PC-9 (cell line): Measurements from ENCODE around the gene CCDC33. TPM values are rescaled to one million over a fixed set of nuclear protein-coding genes. Genes with fewer than 3 reads are reported as not detected.

Source experiments
- BruUV-seq: library from RNA; stranded (reverse); fragments of 400-500 nt; replicated peaks from 2 replicates; lab custom pipeline; 2021; lab: Mats Ljungman, UMichigan
- CTCF ChIA-PET: fragments of 300-600 bp; sonication (Branson Sonifier 250); formaldehyde crosslinking; loops from one replicate; lab custom pipeline; 2022; ENCODE audit warnings: antibody characterized with exemption; lab: Charles Lee
- POLR2A ChIA-PET: fragments of 300-600 bp; sonication (Branson Sonifier 250); formaldehyde crosslinking; loops from one replicate; lab custom pipeline; 2022; ENCODE audit warnings: antibody characterized with exemption; ENCODE audit not compliant: unreplicated experiment; lab: Charles Lee
- DNase-seq, 2 experiments: peaks; one replicate each; pipeline versions ENCODE4 v3.0.0 to v3.0.0-alpha.2; 2015 to 2022; ENCODE audit warnings: mixed read lengths in 1 of 2
- H2AFZ ChIP-seq: fragments of 200-600 bp; sonication (generic); 2 replicates; pipeline ENCODE4 v1.8.1; 2017; ENCODE audit warnings: antibody characterized with exemption
- H3F3A ChIP-seq: fragments of 200-600 bp; sonication (generic); 2 replicates; pipeline ENCODE4 v1.8.1; 2017; ENCODE audit warnings: antibody characterized with exemption, mild to moderate bottlenecking, low read depth; ENCODE audit not compliant: insufficient read depth
- H3K27ac ChIP-seq: fragments of 200-600 bp; sonication (generic); 2 replicates; pipeline ENCODE4 v1.6.1; 2016; ENCODE audit warnings: mixed run types
- H3K27me3 ChIP-seq: fragments of 200-600 bp; sonication (generic); 2 replicates; pipeline ENCODE4 v1.6.1; 2016; ENCODE audit warnings: low read depth, mixed run types; ENCODE audit not compliant: insufficient read depth
- H3K36me3 ChIP-seq: fragments of 200-600 bp; sonication (generic); 2 replicates; pipeline ENCODE4 v1.6.1; 2016; ENCODE audit warnings: low read depth, mixed run types
- H3K4me1 ChIP-seq: fragments of 200-600 bp; sonication (generic); replicated peaks from 2 replicates; pipeline ENCODE4 v1.6.1; 2016; ENCODE audit warnings: mixed run types; ENCODE audit not compliant: insufficient read depth
- H3K4me2 ChIP-seq: fragments of 200-600 bp; sonication (generic); 2 replicates; pipeline ENCODE4 v1.6.1; 2017; ENCODE audit warnings: mixed run types
- H3K4me3 ChIP-seq: fragments of 200-600 bp; sonication (generic); 2 replicates; pipeline ENCODE4 v1.6.1; 2016; ENCODE audit warnings: mixed run types
- H3K79me2 ChIP-seq: fragments of 200-600 bp; sonication (generic); 2 replicates; pipeline ENCODE4 v1.6.1; 2017; ENCODE audit warnings: low read depth, mixed run types
- H3K9me2 ChIP-seq: fragments of 200-600 bp; sonication (generic); 2 replicates; pipeline ENCODE4 v1.8.1; 2017; ENCODE audit warnings: mild to moderate bottlenecking; ENCODE audit not compliant: insufficient read depth
- H3K9me3 ChIP-seq: fragments of 200-600 bp; sonication (generic); 2 replicates; pipeline ENCODE4 v1.8.1; 2016; ENCODE audit warnings: low read depth; ENCODE audit not compliant: insufficient read depth
- H4K20me1 ChIP-seq: fragments of 200-600 bp; sonication (generic); 2 replicates; pipeline ENCODE4 v1.8.1; 2017; ENCODE audit not compliant: insufficient read depth
- EZH2 ChIP-seq: fragments of 200-600 bp; sonication (generic); IDR thresholded peaks from 2 replicates; pipeline ENCODE4 v1.8.0; 2017; ENCODE audit warnings: antibody characterized with exemption, low read depth
- intact Hi-C: fragments of 100-400 bp; cut with micrococcal nuclease; formaldehyde crosslinking; loops from one replicate; pipeline ENCODE4 v1.10.0; 2022; ENCODE audit not compliant: unreplicated experiment
- total RNA-seq: library from RNA; stranded (reverse); gene quantifications from 2 replicates; pipeline ENCODE4 v1.2.3, GENCODE V29; 2021
- TF ChIP-seq, protein P1 (sequence below): fragments of 200-600 bp; sonication (generic); conservative IDR thresholded peaks from 2 replicates; pipeline ENCODE4 v1.6.1; 2017; ENCODE audit warnings: mixed run types, antibody characterized with exemption, mild to moderate bottlenecking, moderate library complexity

Gene CCDC33
- total RNA-seq, 1 experiment from 2014 or later, result 7.5 TPM

DNA sequence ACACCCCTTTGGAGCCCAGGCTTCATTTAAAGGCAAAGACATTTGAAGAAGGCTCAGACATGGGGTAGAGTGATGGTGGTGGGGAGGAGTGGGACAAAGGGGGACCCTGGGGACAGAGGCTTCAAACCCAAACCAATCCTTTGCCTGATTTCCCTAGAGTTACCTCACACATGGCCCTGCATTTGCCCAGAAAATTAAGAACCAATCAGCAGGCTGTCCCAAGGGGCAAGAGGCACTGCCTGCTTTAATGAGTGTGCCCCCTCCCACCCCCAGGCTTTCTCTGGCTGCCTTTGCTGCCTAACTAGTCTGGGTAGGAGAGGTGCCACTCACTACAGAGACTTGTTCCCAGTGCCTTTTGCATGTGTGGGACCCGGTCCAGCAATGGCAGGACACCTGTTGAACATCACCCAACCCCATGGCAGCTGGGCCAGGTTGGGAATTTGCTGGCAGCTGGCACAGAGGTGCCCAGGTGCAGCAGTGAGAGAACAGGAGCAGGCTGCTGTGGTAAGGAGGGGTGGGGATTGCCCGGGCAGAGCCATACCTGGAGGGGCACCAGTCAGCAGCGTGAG, 38.4 kb downstream of the CCDC33 start:
- intact Hi-C loops, result no loop called here
- POLR2A ChIA-PET, result no interaction called here
- H3K4me2 ChIP-seq, result no peak overlapping the region
- no TSS peak for BruUV-seq
- H3K9me3 ChIP-seq, result no peaks in the 10 kb centered on the region
- H3K27ac ChIP-seq, result no peak overlapping the region
- H3K4me3 ChIP-seq, result no peak overlapping the region
- CTCF ChIA-PET, result no interaction called here
- no peaks in the 10 kb centered on the region for H3K4me1 ChIP-seq
- H3K27me3 ChIP-seq, result peaks cover 21% of the 10 kb centered on the region
- no peak for DNase-seq
- TF ChIP-seq EZH2, result no peak
- TF ChIP-seq, protein P1, sequence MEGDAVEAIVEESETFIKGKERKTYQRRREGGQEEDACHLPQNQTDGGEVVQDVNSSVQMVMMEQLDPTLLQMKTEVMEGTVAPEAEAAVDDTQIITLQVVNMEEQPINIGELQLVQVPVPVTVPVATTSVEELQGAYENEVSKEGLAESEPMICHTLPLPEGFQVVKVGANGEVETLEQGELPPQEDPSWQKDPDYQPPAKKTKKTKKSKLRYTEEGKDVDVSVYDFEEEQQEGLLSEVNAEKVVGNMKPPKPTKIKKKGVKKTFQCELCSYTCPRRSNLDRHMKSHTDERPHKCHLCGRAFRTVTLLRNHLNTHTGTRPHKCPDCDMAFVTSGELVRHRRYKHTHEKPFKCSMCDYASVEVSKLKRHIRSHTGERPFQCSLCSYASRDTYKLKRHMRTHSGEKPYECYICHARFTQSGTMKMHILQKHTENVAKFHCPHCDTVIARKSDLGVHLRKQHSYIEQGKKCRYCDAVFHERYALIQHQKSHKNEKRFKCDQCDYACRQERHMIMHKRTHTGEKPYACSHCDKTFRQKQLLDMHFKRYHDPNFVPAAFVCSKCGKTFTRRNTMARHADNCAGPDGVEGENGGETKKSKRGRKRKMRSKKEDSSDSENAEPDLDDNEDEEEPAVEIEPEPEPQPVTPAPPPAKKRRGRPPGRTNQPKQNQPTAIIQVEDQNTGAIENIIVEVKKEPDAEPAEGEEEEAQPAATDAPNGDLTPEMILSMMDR, result no peak
- no peak overlapping the region for H2AFZ ChIP-seq
- no peaks in the 10 kb centered on the region for H3K9me2 ChIP-seq
- H4K20me1 ChIP-seq, result no peaks in the 10 kb centered on the region
- no peaks in the 10 kb centered on the region for H3F3A ChIP-seq
- no peaks in the 10 kb centered on the region for H3K79me2 ChIP-seq
- H3K36me3 ChIP-seq, result no peaks in the 10 kb centered on the region

DNA sequence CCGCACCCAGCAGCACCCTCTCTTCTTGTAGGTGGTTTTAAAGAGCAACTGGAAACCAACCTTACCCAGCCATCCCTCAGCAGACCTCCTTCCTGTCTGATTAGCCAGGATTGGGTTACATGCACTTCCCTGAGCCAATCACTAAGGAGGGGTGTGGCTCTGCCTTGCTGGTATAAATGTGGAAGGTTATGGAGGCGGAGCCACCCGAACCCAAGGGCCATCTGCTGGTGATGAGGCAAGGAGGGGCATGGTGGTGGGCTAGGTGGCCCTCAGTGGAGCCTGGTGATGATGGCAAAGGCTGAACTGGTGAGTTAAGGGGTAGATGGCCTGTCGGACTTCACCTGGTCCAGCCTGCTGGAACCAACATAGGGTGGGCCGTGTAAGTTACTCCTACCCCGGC, 39.8 kb downstream of the CCDC33 start:
- TF ChIP-seq EZH2, result no peak
- TF ChIP-seq, protein P1, result no peak
- BruUV-seq, result no TSS peak
- Histone ChIP-seq H3F3A (no peaks in the 10 kb centered on the region), H4K20me1 (no peaks in the 10 kb centered on the region), H3K27ac (no peak overlapping the region), H2AFZ (no peak overlapping the region), H3K36me3 (no peaks in the 10 kb centered on the region), H3K4me1 (no peaks in the 10 kb centered on the region), H3K9me3 (no peaks in the 10 kb centered on the region), H3K9me2 (no peaks in the 10 kb centered on the region), H3K4me2 (no peak overlapping the region), H3K4me3 (no peak overlapping the region), H3K27me3 (peaks cover 9% of the 10 kb centered on the region), H3K79me2 (no peaks in the 10 kb centered on the region)
- CTCF ChIA-PET, result no interaction called here
- intact Hi-C loops, result no loop called here
- DNase-seq, result no peak
- POLR2A ChIA-PET, result no interaction called here

DNA sequence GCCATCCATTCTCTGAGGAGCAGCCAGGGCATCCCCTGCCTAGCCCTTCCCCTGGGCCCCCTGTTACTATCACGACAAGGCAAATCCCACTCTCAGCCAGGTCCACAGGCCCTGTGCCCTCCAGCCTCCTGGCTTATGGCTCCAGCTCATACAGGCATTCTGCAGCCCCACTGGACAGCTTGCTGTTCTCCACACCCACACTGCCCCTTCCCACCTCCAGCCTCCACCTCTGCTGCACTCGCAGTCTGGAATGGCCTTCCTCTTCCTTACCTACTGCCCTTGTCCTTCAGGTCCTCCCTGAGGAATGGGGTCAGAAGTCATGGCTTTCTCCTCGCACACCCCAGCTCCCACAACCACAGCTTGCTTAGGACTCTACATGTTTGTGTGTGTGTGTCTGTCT, 40.4 kb downstream of the CCDC33 start:
- H3F3A ChIP-seq, result no peaks in the 10 kb centered on the region
- BruUV-seq, result no TSS peak
- intact Hi-C loops, result no loop called here
- DNase-seq, result no peak
- H3K36me3 ChIP-seq, result no peaks in the 10 kb centered on the region
- no peaks in the 10 kb centered on the region for H3K9me2 ChIP-seq
- H3K4me1 ChIP-seq, result no peaks in the 10 kb centered on the region
- no peaks in the 10 kb centered on the region for H3K9me3 ChIP-seq
- no peak overlapping the region for H2AFZ ChIP-seq
- POLR2A ChIA-PET, result no interaction called here
- H3K4me3 ChIP-seq, result no peak overlapping the region
- H3K27ac ChIP-seq, result no peak overlapping the region
- no peaks in the 10 kb centered on the region for H4K20me1 ChIP-seq
- TF ChIP-seq, protein P1, result no peak
- TF ChIP-seq EZH2, result no peak
- no peaks in the 10 kb centered on the region for H3K79me2 ChIP-seq
- H3K27me3 ChIP-seq, result peaks cover 8% of the 10 kb centered on the region; the same call in 1 of the 2 replicates
- CTCF ChIA-PET, result no interaction called here
- H3K4me2 ChIP-seq, result no peak overlapping the region
